ENCODE measurements around the gene PTPRF. TPM values are rescaled to one million over a fixed set of nuclear protein-coding genes. Genes with fewer than 3 reads are reported as not detected.
A peak's percentile ranks its signal among the peaks of the same experiment; 100 is the strongest.
"Not testable (repeated sequence)": the region's sequence is repeated elsewhere in the genome, so short reads cannot be mapped to it uniquely, and the experiment has no call there.

Gene PTPRF
- total RNA-seq, 4 donors from 2014 or later: 33.8 to 84.2 (median 53.7) TPM

GRCh38 chr1:43499898-43500297 lies 30.8 kb upstream of the PTPRF start:
- peak; percentile 8 for DNase-seq (ENCODE audit: extremely low spot score)
- intact Hi-C loops (cut with DNase I): no loop called here
- 69% methylated on average over 6 of the region's 6 CpGs for WGBS
- H3K4me1 ChIP-seq: no peaks in the 10 kb centered on the region
- H3K4me3 ChIP-seq: no peak overlapping the region
- H3K27ac ChIP-seq (replicated peaks in 1 of 4): no peak overlapping the region
- H3K27me3 ChIP-seq: no peaks in the 10 kb centered on the region
- TF ChIP-seq POLR2AphosphoS5 (IDR thresholded peaks at IDR 0.05): no peak
- no peak for TF ChIP-seq EP300 (IDR thresholded peaks at IDR 0.05)
- TF ChIP-seq CTCF (IDR thresholded peaks at IDR 0.05): no peak
- no peak for TF ChIP-seq POLR2A (IDR thresholded peaks at IDR 0.05; ENCODE audit: low read depth)
- H3K9me3 ChIP-seq: no peaks in the 10 kb centered on the region
- H3K36me3 ChIP-seq: no peaks in the 10 kb centered on the region

GRCh38 chr1:43501806-43502205 lies 28.9 kb upstream of the PTPRF start:
- DNase-seq (ENCODE audit: extremely low spot score); H3K27me3 ChIP-seq; H3K27ac ChIP-seq (replicated peaks in 1 of 4); H3K36me3 ChIP-seq; H3K4me3 ChIP-seq; intact Hi-C loops (cut with DNase I); H3K4me1 ChIP-seq; H3K9me3 ChIP-seq: not testable (repeated sequence)
- 97% methylated on average over 6 of the region's 33 CpGs for WGBS

- WGBS: 89% methylated on average over 5 of the region's 8 CpGs
- H3K36me3 ChIP-seq: no peaks in the 10 kb centered on the region
- H3K27ac ChIP-seq (replicated peaks in 1 of 4): no peak overlapping the region
- intact Hi-C loops (cut with DNase I): no loop called here
- DNase-seq (ENCODE audit: extremely low spot score): peak; percentile 53
- no peaks in the 10 kb centered on the region for H3K9me3 ChIP-seq
- no peak overlapping the region for H3K4me3 ChIP-seq
- TF ChIP-seq POLR2AphosphoS5 (IDR thresholded peaks at IDR 0.05) (no peak), CTCF (IDR thresholded peaks at IDR 0.05) (no peak), EP300 (IDR thresholded peaks at IDR 0.05) (no peak), POLR2A (IDR thresholded peaks at IDR 0.05; ENCODE audit: low read depth) (no peak)
- peaks cover 0 to 5% (median 0%) of the 10 kb centered on the region in 4 donors for H3K27me3 ChIP-seq
- no peaks in the 10 kb centered on the region for H3K4me1 ChIP-seq
Measured at GRCh38 chr1:43503534-43503933, 27.1 kb upstream of the PTPRF start.

GRCh38 chr1:43505077-43505780 lies 25.5 kb upstream of the PTPRF start:
- H3K36me3 ChIP-seq: no peaks in the 10 kb centered on the region

GRCh38 chr1:43506233-43506632 lies 24.4 kb upstream of the PTPRF start:
- no peaks in the 10 kb centered on the region for H3K36me3 ChIP-seq

More at GRCh38 chr1:43505077-43505780, 25.5 kb upstream of the PTPRF start:
- Histone ChIP-seq H3K4me1 (no peaks in the 10 kb centered on the region), H3K27me3 (peaks cover 0 to 8% (median 0%) of the 10 kb centered on the region in 4 donors), H3K4me3 (no peak overlapping the region), H3K27ac (replicated peaks in 1 of 4) (no peak overlapping the region), H3K9me3 (no peaks in the 10 kb centered on the region)
- TF ChIP-seq EP300 (IDR thresholded peaks at IDR 0.05) (no peak), CTCF (IDR thresholded peaks at IDR 0.05) (no peak), POLR2AphosphoS5 (IDR thresholded peaks at IDR 0.05) (no peak), POLR2A (IDR thresholded peaks at IDR 0.05; ENCODE audit: low read depth) (no peak)
- WGBS: 85% methylated on average over 10 of the region's 10 CpGs
- peak; percentile 89 for DNase-seq (ENCODE audit: extremely low spot score)
- intact Hi-C loops (cut with DNase I): no loop called here

More at GRCh38 chr1:43506233-43506632, 24.4 kb upstream of the PTPRF start:
- intact Hi-C loops (cut with DNase I): no loop called here
- Histone ChIP-seq H3K4me1 (no peaks in the 10 kb centered on the region), H3K9me3 (no peaks in the 10 kb centered on the region), H3K4me3 (no peak overlapping the region), H3K27ac (replicated peaks in 1 of 4) (no peak overlapping the region), H3K27me3 (peaks cover 0 to 8% (median 0%) of the 10 kb centered on the region in 4 donors)
- 72% methylated on average over 6 of the region's 6 CpGs for WGBS
- TF ChIP-seq POLR2AphosphoS5 (IDR thresholded peaks at IDR 0.05) (no peak), EP300 (IDR thresholded peaks at IDR 0.05) (no peak), POLR2A (IDR thresholded peaks at IDR 0.05; ENCODE audit: low read depth) (no peak), CTCF (IDR thresholded peaks at IDR 0.05) (no peak)
- no peak for DNase-seq (ENCODE audit: extremely low spot score)
